ENCODE measurements around the gene TH. TPM values are rescaled to one million over a fixed set of nuclear protein-coding genes. Genes with fewer than 3 reads are reported as not detected.

The TH gene
- total RNA-seq, 2 donors from 2014 or later, result not detected

- H3K4me3 Mint-ChIP-seq, result peak within 1 kb of the TSS; percentile 41
- H3K9me3 Mint-ChIP-seq, result no peaks in the 10 kb centered on the region
- H3K27ac Mint-ChIP-seq, result no peak within 1 kb of the TSS
- H3K4me1 ChIP-seq (ENCODE audit: control insufficient read depth, insufficient read depth, low read length), result no peaks in the 10 kb centered on the region
- TF ChIP-seq CTCF (conservative IDR thresholded peaks at IDR 0.05), result peak; percentile 19
- H3K9me3 ChIP-seq (ENCODE audit: control insufficient read depth, low read length), result no peaks in the 10 kb centered on the region
- H3K36me3 Mint-ChIP-seq (ENCODE audit: low read depth), result no peaks in the 10 kb centered on the region
- H3K27me3 ChIP-seq (ENCODE audit: control insufficient read depth, insufficient read depth, low read length, poor library complexity, severe bottlenecking), result peaks cover 88% of the 10 kb centered on the region
- H3K36me3 ChIP-seq (ENCODE audit: control insufficient read depth, insufficient read depth, low read length), result no peaks in the 10 kb centered on the region
- whole genome bisulfite sequencing, 2 experiments (ENCODE audit: insufficient coverage in 1 of 2, insufficient read length in 1 of 2), result 2% methylated on average over 57 of the region's 62 CpGs; no CpG with 5 or more reads in 1 of the 2 experiments
- H3K4me1 Mint-ChIP-seq, result peaks cover 3% of the 10 kb centered on the region
- H3K27me3 Mint-ChIP-seq (ENCODE audit: insufficient read depth), result peaks cover 86% of the 10 kb centered on the region
- H3K4me3 ChIP-seq (ENCODE audit: low read length), result no peak within 1 kb of the TSS
- DNase-seq, result peak; percentile 75
- no peak within 1 kb of the TSS for H3K9ac ChIP-seq (ENCODE audit: extremely low read depth, low read length, poor library complexity, severe bottlenecking)
- H3K27ac ChIP-seq (ENCODE audit: low read depth, low read length), result no peak within 1 kb of the TSS
These were observed 32.5 kb downstream of the TH start, which contains the start of gene IGF2 for GRCh38 chr11:2139123-2139521. IGF2 (minus strand) TSS chr11:2139389; CDS start chr11:2135523, 3,866 bp downstream.

- Histone ChIP-seq H3K4me3 (ENCODE audit: low read length) (no peak overlapping the region), H3K4me1 (ENCODE audit: control insufficient read depth, insufficient read depth, low read length) (no peaks in the 10 kb centered on the region), H3K36me3 (ENCODE audit: control insufficient read depth, insufficient read depth, low read length) (no peaks in the 10 kb centered on the region), H3K9ac (ENCODE audit: extremely low read depth, low read length, poor library complexity, severe bottlenecking) (no peak overlapping the region), H3K27me3 (ENCODE audit: control insufficient read depth, insufficient read depth, low read length, poor library complexity, severe bottlenecking) (peaks cover 88% of the 10 kb centered on the region), H3K9me3 (ENCODE audit: control insufficient read depth, low read length) (no peaks in the 10 kb centered on the region), H3K27ac (ENCODE audit: low read depth, low read length) (no peak overlapping the region)
- Mint-ChIP-seq H3K4me1 (peaks cover 1% of the 10 kb centered on the region), H3K27ac (no peak overlapping the region), H3K9me3 (no peaks in the 10 kb centered on the region), H3K36me3 (ENCODE audit: low read depth) (no peaks in the 10 kb centered on the region), H3K27me3 (ENCODE audit: insufficient read depth) (peaks cover 85% of the 10 kb centered on the region), H3K4me3 (peak overlapping the region; percentile 41)
- DNase-seq, result peak; percentile 72
- WGBS, 2 experiments (ENCODE audit: insufficient coverage in 1 of 2, insufficient read length in 1 of 2), result 0 to 1% methylated on average over 10 to 57 of the region's 68 CpGs
- no peak for TF ChIP-seq CTCF (conservative IDR thresholded peaks at IDR 0.05)
These were observed 33.0 kb downstream of the TH start for GRCh38 chr11:2138431-2139122.

- Mint-ChIP-seq H3K36me3 (ENCODE audit: low read depth) (no peaks in the 10 kb centered on the region), H3K27ac (no peak overlapping the region), H3K9me3 (no peaks in the 10 kb centered on the region), H3K4me1 (no peaks in the 10 kb centered on the region), H3K4me3 (peak overlapping the region; percentile 52), H3K27me3 (ENCODE audit: insufficient read depth) (peaks cover 85% of the 10 kb centered on the region)
- H3K4me1 ChIP-seq (ENCODE audit: control insufficient read depth, insufficient read depth, low read length), result no peaks in the 10 kb centered on the region
- no peak overlapping the region for H3K9ac ChIP-seq (ENCODE audit: extremely low read depth, low read length, poor library complexity, severe bottlenecking)
- H3K36me3 ChIP-seq (ENCODE audit: control insufficient read depth, insufficient read depth, low read length), result no peaks in the 10 kb centered on the region
- H3K4me3 ChIP-seq (ENCODE audit: low read length), result no peak overlapping the region
- DNase-seq, result peak; percentile 76
- TF ChIP-seq CTCF (conservative IDR thresholded peaks at IDR 0.05), result no peak
- H3K27me3 ChIP-seq (ENCODE audit: control insufficient read depth, insufficient read depth, low read length, poor library complexity, severe bottlenecking), result peaks cover 88% of the 10 kb centered on the region
- no peaks in the 10 kb centered on the region for H3K9me3 ChIP-seq (ENCODE audit: control insufficient read depth, low read length)
- WGBS, 2 experiments (ENCODE audit: insufficient coverage in 1 of 2, insufficient read length in 1 of 2), result 0 to 1% methylated on average over 19 to 42 of the region's 44 CpGs
- no peak overlapping the region for H3K27ac ChIP-seq (ENCODE audit: low read depth, low read length)
These were observed 33.6 kb downstream of the TH start for GRCh38 chr11:2138068-2138430.
